B cell (primary cell): ENCODE data around the gene KCNJ14. TPM values are rescaled to one million over a fixed set of nuclear protein-coding genes. Genes with fewer than 3 reads are reported as not detected.

Source experiments
- ATAC-seq: fragments of 200-7000 bp; cut with Tn5 transposase; one replicate; pipeline ENCODE4 v1.10.0; 2021; ENCODE audit warnings: low read depth, mild to moderate bottlenecking, moderate number of reproducible peaks, moderate library complexity
- CTCF ChIA-PET: fragments of 350-600 bp; sonication (Branson Sonifier 250); formaldehyde crosslinking; loops from one replicate; lab custom pipeline; 2021; ENCODE audit warnings: antibody characterized with exemption, inconsistent platforms; lab: Charles Lee
- POLR2A ChIA-PET: fragments of 350-600 bp; sonication (Branson Sonifier 250); formaldehyde crosslinking; loops from one replicate; lab custom pipeline; 2021; ENCODE audit warnings: antibody characterized with exemption; lab: Charles Lee
- DNase-seq: peaks from one replicate; pipeline ENCODE4 v3.0.0; 2013
- H2AFZ ChIP-seq: 2 replicates; pipeline ENCODE4 v1.6.1; 2012; ENCODE audit warnings: mild to moderate bottlenecking, low read depth, low read length; ENCODE audit not compliant: insufficient read depth, poor library complexity, severe bottlenecking
- H3K27ac ChIP-seq, 2 donors: 1 replicate in 1 of 2; 2 replicates in 1 of 2; pipeline ENCODE4 v1.5.1; 2012 to 2013; ENCODE audit warnings: low read length in 2 of 2, mild to moderate bottlenecking in 2 of 2, moderate library complexity in 1 of 2
- H3K27me3 ChIP-seq, 4 experiments: fragments of 200-600 bp in 1 of 4; sonication (generic) in 1 of 4; replicated peaks in 1 of 4; 1 replicate in 2 of 4; 2 replicates in 2 of 4; pipeline versions ENCODE4 v1.6.1 to v1.7.0; 2013 to 2016; ENCODE audit warnings: low read length in 3 of 4, mild to moderate bottlenecking in 2 of 4, mixed read lengths in 1 of 4, moderate library complexity in 1 of 4; ENCODE audit not compliant: insufficient read depth in 4 of 4, control insufficient read depth in 3 of 4; ENCODE audit errors: control extremely low read depth in 1 of 4
- H3K36me3 ChIP-seq, 2 experiments: replicated peaks in 1 of 2; 1 replicate in 1 of 2; 2 replicates in 1 of 2; pipeline versions ENCODE4 v1.6.1 to v1.7.1; 2013; ENCODE audit warnings: low read length in 1 of 2; ENCODE audit not compliant: insufficient read depth in 2 of 2, control insufficient read depth in 1 of 2; ENCODE audit errors: control extremely low read depth in 1 of 2, extremely low read depth in 1 of 2
- H3K4me1 ChIP-seq, 2 donors: fragments of 200-600 bp in 1 of 2; sonication (generic) in 1 of 2; 1 replicate in 1 of 2; 2 replicates in 1 of 2; pipeline versions ENCODE4 v1.5.1 to v1.6.1; 2013 to 2017; ENCODE audit warnings: low read length in 2 of 2; ENCODE audit not compliant: control insufficient read depth in 2 of 2, insufficient read depth in 2 of 2
- H3K4me2 ChIP-seq: replicated peaks from 2 replicates; pipeline ENCODE3; 2012; ENCODE audit warnings: mild to moderate bottlenecking, low read depth, low read length; ENCODE audit not compliant: poor library complexity, severe bottlenecking
- H3K4me3 ChIP-seq, 5 experiments: fragments of 200-600 bp in 1 of 5; sonication (generic) in 1 of 5; 1 replicate in 3 of 5; 2 replicates in 2 of 5; pipeline versions ENCODE4 v1.5.1 to v1.7.0; 2011 to 2016; ENCODE audit warnings: low read length in 4 of 5, mild to moderate bottlenecking in 4 of 5, low read depth in 2 of 5, control low read depth in 1 of 5, moderate library complexity in 1 of 5; ENCODE audit not compliant: insufficient read depth in 1 of 5; ENCODE audit errors: control extremely low read depth in 1 of 5, extremely low read depth in 1 of 5
- H3K79me2 ChIP-seq: fragments of 200-600 bp; sonication (generic); one replicate; pipeline ENCODE4 v1.6.0; 2016; ENCODE audit warnings: low read length; ENCODE audit not compliant: control insufficient read depth, insufficient read depth
- H3K9ac ChIP-seq: fragments of 200-600 bp; sonication (generic); 2 replicates; pipeline ENCODE4 v1.6.1; 2017; ENCODE audit warnings: mild to moderate bottlenecking, low read length, moderate library complexity
- H3K9me3 ChIP-seq, 3 donors: one replicate each; pipeline versions ENCODE4 v1.6.1 to v1.7.1; 2013; ENCODE audit warnings: low read length in 2 of 3; ENCODE audit not compliant: control insufficient read depth in 2 of 3, insufficient read depth in 1 of 3; ENCODE audit errors: control extremely low read depth in 1 of 3
- H4K20me1 ChIP-seq: 2 replicates; pipeline ENCODE4 v1.6.0; 2012; ENCODE audit warnings: mild to moderate bottlenecking, low read length; ENCODE audit not compliant: insufficient read depth, control insufficient read depth, poor library complexity, severe bottlenecking
- H3K27ac Mint-ChIP-seq: one replicate; pipeline ENCODE4 v1.8.0; 2021; ENCODE audit warnings: mixed read lengths
- H3K27me3 Mint-ChIP-seq: one replicate; pipeline ENCODE4 v1.8.0; 2021; ENCODE audit warnings: mixed read lengths
- H3K4me1 Mint-ChIP-seq: one replicate; pipeline ENCODE4 v1.8.0; 2021; ENCODE audit warnings: mixed read lengths
- H3K4me3 Mint-ChIP-seq: one replicate; pipeline ENCODE4 v1.8.0; 2021; ENCODE audit warnings: mixed read lengths
- H3K9me3 Mint-ChIP-seq: one replicate; pipeline ENCODE4 v1.8.0; 2022; ENCODE audit warnings: mixed read lengths; ENCODE audit not compliant: insufficient read depth
- EZH2 ChIP-seq: IDR thresholded peaks from 2 replicates; pipeline ENCODE4 v1.6.1; 2012; ENCODE audit warnings: borderline replicate concordance, low read depth, mild to moderate bottlenecking, moderate library complexity, low read length; ENCODE audit not compliant: insufficient read depth, poor library complexity, severe bottlenecking
- WGBS: methylation state at CpG from one replicate; pipeline ENCODE4 v1.1.5; 2013; ENCODE audit warnings: missing lambda C conversion rate; ENCODE audit not compliant: insufficient coverage; 5-methylcytosine and 5-hydroxymethylcytosine counted together
- intact Hi-C: fragments of 100-400 bp; cut with micrococcal nuclease; formaldehyde crosslinking; loops from one replicate; pipeline ENCODE4 v1.10.0; 2022
- polyA plus RNA-seq: library from polyadenylated mRNA; depleted of rRNA; stranded (reverse); fragments of >200 nt; gene quantifications from 2 replicates; pipeline ENCODE4 v1.2.3, GENCODE V29; 2012
- total RNA-seq, 2 donors: library from RNA; stranded (reverse); fragments of 120-200 nt in 1 of 2; gene quantifications; 1 replicate in 1 of 2; 2 replicates in 1 of 2; pipeline versions ENCODE4 v1.2.3 to v1.2.4, GENCODE V29; 2013 to 2022
- TF ChIP-seq, protein P1 (sequence below): fragments of 200-600 bp; IDR thresholded peaks from one replicate; pipeline ENCODE4 v1.8.0; 2022; ENCODE audit warnings: antibody characterized with exemption, mild to moderate bottlenecking

Gene KCNJ14
- total and polyA plus RNA-seq, 2 donors (not counting 1 experiment from before 2014, with no cell fraction given): 1.5 to 2.3 TPM

DNA sequence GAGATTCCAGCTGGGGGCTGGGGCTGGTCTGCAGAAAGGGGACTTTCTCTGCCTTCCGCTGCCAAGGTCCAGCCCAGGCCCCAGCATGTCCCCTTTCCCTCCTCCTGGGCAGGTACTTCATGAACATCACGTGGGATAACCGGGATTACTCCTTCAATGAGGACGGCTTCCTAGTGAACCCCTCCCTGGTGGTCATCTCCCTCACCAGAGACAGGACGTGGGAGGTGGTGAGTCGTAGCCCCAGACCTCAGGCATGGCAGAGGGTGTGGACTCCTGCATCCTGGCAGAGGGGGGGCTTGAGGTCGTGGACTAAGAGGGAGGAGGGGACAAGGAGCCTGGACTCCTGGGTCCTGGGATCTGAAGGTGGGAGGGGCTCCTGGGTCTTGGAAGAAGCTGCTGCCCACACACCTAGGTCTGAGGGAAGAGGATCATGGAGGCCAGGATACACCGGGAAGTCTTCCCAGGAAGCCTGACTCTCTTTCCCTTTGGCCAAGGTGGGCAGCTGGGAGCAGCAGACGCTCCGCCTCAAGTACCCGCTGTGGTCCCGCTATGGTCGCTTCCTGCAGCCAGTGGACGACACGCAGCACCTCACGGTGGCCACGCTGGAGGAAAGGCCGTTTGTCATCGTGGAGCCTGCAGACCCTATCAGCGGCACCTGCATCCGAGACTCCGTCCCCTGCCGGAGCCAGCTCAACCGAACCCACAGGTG is 41.3 kb upstream of the KCNJ14 start:
- CTCF ChIA-PET: interaction anchor here (1.8 kb wide), 1 partner anchor 23 kb away, joined by 7 read pairs; the partner anchor contains the start of gene KDELR1
- Histone ChIP-seq H3K4me2 (peak overlapping the region; percentile 79), H3K4me3 (no peak overlapping the region), H3K27ac (no peak overlapping the region), H4K20me1 (no peaks in the 10 kb centered on the region), H3K79me2 (no peaks in the 10 kb centered on the region), H3K9me3 (peaks cover 0 to 14% (median 0%) of the 10 kb centered on the region in 3 donors), H3K27me3 (peaks cover 0 to 44% (median 10%) of the 10 kb centered on the region in 4 experiments), H3K9ac (no peak overlapping the region), H3K36me3 (no peaks in the 10 kb centered on the region), H2AFZ (peak overlapping the region; percentile 75), H3K4me1 (peaks cover 16 to 19% of the 10 kb centered on the region in 2 donors)
- ATAC-seq: no peak
- 55% methylated on average over 23 of the region's 24 CpGs for WGBS
- Mint-ChIP-seq H3K27me3 (peaks cover 37% of the 10 kb centered on the region), H3K4me3 (peak overlapping the region; percentile 86), H3K9me3 (no peaks in the 10 kb centered on the region), H3K4me1 (peaks cover 20% of the 10 kb centered on the region), H3K27ac (no peak overlapping the region)
- POLR2A ChIA-PET: interaction anchor here (0.5 kb wide), 1 partner anchor 13 kb away, joined by 4 read pairs; no protein-coding TSS in a partner anchor
- intact Hi-C loops: no loop called here
- no peak for TF ChIP-seq EZH2
- TF ChIP-seq, protein P1, sequence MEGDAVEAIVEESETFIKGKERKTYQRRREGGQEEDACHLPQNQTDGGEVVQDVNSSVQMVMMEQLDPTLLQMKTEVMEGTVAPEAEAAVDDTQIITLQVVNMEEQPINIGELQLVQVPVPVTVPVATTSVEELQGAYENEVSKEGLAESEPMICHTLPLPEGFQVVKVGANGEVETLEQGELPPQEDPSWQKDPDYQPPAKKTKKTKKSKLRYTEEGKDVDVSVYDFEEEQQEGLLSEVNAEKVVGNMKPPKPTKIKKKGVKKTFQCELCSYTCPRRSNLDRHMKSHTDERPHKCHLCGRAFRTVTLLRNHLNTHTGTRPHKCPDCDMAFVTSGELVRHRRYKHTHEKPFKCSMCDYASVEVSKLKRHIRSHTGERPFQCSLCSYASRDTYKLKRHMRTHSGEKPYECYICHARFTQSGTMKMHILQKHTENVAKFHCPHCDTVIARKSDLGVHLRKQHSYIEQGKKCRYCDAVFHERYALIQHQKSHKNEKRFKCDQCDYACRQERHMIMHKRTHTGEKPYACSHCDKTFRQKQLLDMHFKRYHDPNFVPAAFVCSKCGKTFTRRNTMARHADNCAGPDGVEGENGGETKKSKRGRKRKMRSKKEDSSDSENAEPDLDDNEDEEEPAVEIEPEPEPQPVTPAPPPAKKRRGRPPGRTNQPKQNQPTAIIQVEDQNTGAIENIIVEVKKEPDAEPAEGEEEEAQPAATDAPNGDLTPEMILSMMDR: no peak
- peak; percentile 25 for DNase-seq

DNA sequence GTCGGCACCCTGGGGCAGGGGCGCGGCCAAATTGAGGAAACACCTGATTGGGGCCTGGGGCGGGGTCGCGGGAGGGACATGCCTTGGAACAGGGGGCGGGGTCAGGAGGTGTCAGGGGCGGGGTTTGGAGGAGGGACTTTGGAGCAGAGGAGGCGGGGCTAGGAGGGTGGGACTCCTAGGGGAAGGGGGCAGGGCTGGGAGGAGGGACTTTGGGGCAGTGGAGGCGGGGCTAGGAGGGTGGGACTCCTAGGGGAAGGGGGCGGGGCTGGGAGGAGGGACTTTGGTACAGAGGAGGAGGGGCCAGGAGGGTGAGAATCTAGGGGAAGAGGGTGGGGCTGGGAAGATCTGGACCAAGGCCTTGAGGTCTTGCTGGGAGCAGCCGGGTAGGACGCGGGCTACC is 40.0 kb upstream of the KCNJ14 start:
- Histone ChIP-seq H3K4me2 (peak overlapping the region; percentile 79), H3K9ac (peak overlapping the region; percentile 47), H3K27me3 (peaks cover 0 to 44% (median 10%) of the 10 kb centered on the region in 4 experiments), H3K79me2 (no peaks in the 10 kb centered on the region), H3K36me3 (no peaks in the 10 kb centered on the region), H4K20me1 (no peaks in the 10 kb centered on the region), H3K27ac (no peak overlapping the region), H3K9me3 (peaks cover 0 to 20% (median 0%) of the 10 kb centered on the region in 3 donors), H2AFZ (peak overlapping the region; percentile 75), H3K4me1 (peaks cover 16 to 19% of the 10 kb centered on the region in 2 donors), H3K4me3 (peak overlapping the region in 2 of 5 experiments; percentile 30 to 54)
- intact Hi-C loops: loop anchor here (1.0 kb wide), 1 partner anchor 16 kb away; no protein-coding TSS in a partner anchor
- ATAC-seq: peak; percentile 70
- POLR2A ChIA-PET: no interaction called here
- Mint-ChIP-seq H3K27me3 (peaks cover 36% of the 10 kb centered on the region), H3K9me3 (no peaks in the 10 kb centered on the region), H3K27ac (no peak overlapping the region), H3K4me1 (peaks cover 22% of the 10 kb centered on the region), H3K4me3 (peak overlapping the region; percentile 10)
- CTCF ChIA-PET: interaction anchor here (1.8 kb wide), 1 partner anchor 24 kb away, joined by 7 read pairs; the partner anchor contains the start of gene KDELR1
- TF ChIP-seq, protein P1: no peak
- WGBS: 3% methylated on average over 11 of the region's 14 CpGs
- peak; percentile 75 for DNase-seq
